ENCODE results near the gene GPR26.

GRCh38 chr10:123669886-123670285, 3.7 kb downstream of the GPR26 start:
- TF ChIP-seq, protein P1, sequence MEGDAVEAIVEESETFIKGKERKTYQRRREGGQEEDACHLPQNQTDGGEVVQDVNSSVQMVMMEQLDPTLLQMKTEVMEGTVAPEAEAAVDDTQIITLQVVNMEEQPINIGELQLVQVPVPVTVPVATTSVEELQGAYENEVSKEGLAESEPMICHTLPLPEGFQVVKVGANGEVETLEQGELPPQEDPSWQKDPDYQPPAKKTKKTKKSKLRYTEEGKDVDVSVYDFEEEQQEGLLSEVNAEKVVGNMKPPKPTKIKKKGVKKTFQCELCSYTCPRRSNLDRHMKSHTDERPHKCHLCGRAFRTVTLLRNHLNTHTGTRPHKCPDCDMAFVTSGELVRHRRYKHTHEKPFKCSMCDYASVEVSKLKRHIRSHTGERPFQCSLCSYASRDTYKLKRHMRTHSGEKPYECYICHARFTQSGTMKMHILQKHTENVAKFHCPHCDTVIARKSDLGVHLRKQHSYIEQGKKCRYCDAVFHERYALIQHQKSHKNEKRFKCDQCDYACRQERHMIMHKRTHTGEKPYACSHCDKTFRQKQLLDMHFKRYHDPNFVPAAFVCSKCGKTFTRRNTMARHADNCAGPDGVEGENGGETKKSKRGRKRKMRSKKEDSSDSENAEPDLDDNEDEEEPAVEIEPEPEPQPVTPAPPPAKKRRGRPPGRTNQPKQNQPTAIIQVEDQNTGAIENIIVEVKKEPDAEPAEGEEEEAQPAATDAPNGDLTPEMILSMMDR (IDR thresholded peaks at IDR 0.05), result no peak
- no peak for TF ChIP-seq POLR2A (IDR thresholded peaks at IDR 0.05)
